Measurements from ENCODE around the gene SLC10A1. TPM values are rescaled to one million over a fixed set of nuclear protein-coding genes. Genes with fewer than 3 reads are reported as not detected.

SLC10A1 gene
- total RNA-seq, 1 experiment from 2014 or later, result not detected

GRCh38 chr14:69841656-69842055, 44.6 kb upstream of the SLC10A1 start:
- no peak overlapping the region for H3K18ac ChIP-seq (ENCODE audit: insufficient read length, low read depth, low read length)
- H3K14ac ChIP-seq (ENCODE audit: insufficient read depth, low read length), result no peak overlapping the region
- no peak overlapping the region for H2BK20ac ChIP-seq (ENCODE audit: low read depth, low read length, poor library complexity, severe bottlenecking)
- no peaks in the 10 kb centered on the region for H3K79me1 ChIP-seq (ENCODE audit: insufficient read depth, low read depth, low read length, poor library complexity, severe bottlenecking)
- H3T11ph ChIP-seq (ENCODE audit: low read length), result no peak overlapping the region
- H3K27ac ChIP-seq (ENCODE audit: insufficient read length, low read depth, low read length), result no peak overlapping the region
- Mint-ChIP-seq H3K9me3 (no peaks in the 10 kb centered on the region), H3K27ac (no peak overlapping the region), H3K4me1 (no peaks in the 10 kb centered on the region), H3K36me3 (ENCODE audit: insufficient read depth in 1 of 3, low read depth in 3 of 3) (no peaks in the 10 kb centered on the region), H3K4me3 (no peak overlapping the region), H3K27me3 (ENCODE audit: low read depth) (no peaks in the 10 kb centered on the region)
- H2AFZ ChIP-seq (ENCODE audit: low read length), result no peak overlapping the region
- no peaks in the 10 kb centered on the region for H3K23me2 ChIP-seq (ENCODE audit: insufficient read length, low read depth, low read length, poor library complexity, severe bottlenecking)
- no peak overlapping the region for H3K4ac ChIP-seq (ENCODE audit: low read depth, low read length)
- H4K5ac ChIP-seq (ENCODE audit: insufficient read length, low read depth, low read length), result no peak overlapping the region
- H3K79me2 ChIP-seq (ENCODE audit: insufficient read depth, low read length), result no peaks in the 10 kb centered on the region
- no peak overlapping the region for H4K91ac ChIP-seq (ENCODE audit: insufficient read length, low read depth, low read length)
- H2AK5ac ChIP-seq (ENCODE audit: insufficient read length, low read length), result no peak overlapping the region
- DNase-seq, result no peak
- TF ChIP-seq CTCF (conservative IDR thresholded peaks at IDR 0.05), result no peak
- H3K4me1 ChIP-seq (ENCODE audit: insufficient read depth, low read length), result no peaks in the 10 kb centered on the region; the same call in 1 of the 2 replicates
- no peak overlapping the region for H2BK5ac ChIP-seq (ENCODE audit: insufficient read length, low read length)
- no peak overlapping the region for H3K4me2 ChIP-seq (ENCODE audit: insufficient read depth, insufficient read length, low read length)
- no peaks in the 10 kb centered on the region for H4K20me1 ChIP-seq (ENCODE audit: control insufficient read depth, insufficient read depth, insufficient read length)
- H3K27me3 ChIP-seq (ENCODE audit: insufficient read depth, low read length), result no peaks in the 10 kb centered on the region
- no peak overlapping the region for H3K56ac ChIP-seq (ENCODE audit: insufficient read length, low read depth, low read length)
- WGBS (ENCODE audit: extremely low coverage, insufficient read length, low lambda C conversion rate), result no CpG with 5 or more reads among the region's 5 CpGs
- no peak overlapping the region for H2BK120ac ChIP-seq (ENCODE audit: low read depth, low read length, poor library complexity, severe bottlenecking)
- H4K8ac ChIP-seq (replicated peaks; ENCODE audit: insufficient read length, low read depth, low read length), result no peak overlapping the region
- no peak overlapping the region for H2BK15ac ChIP-seq (ENCODE audit: low read depth, low read length)
- no peaks in the 10 kb centered on the region for H3K9me3 ChIP-seq (ENCODE audit: control insufficient read depth, low read depth, low read length)
- H3K23ac ChIP-seq (ENCODE audit: insufficient read length, low read depth, low read length), result no peak overlapping the region
- H2BK12ac ChIP-seq (ENCODE audit: insufficient read length, low read depth, low read length), result no peak overlapping the region
- H3K9ac ChIP-seq (ENCODE audit: extremely low read depth, insufficient read length, low read length), result no peak overlapping the region

All from H9 (cell line).